IMR-90 (cell line): ENCODE data around the gene COL9A3. TPM values are rescaled to one million over a fixed set of nuclear protein-coding genes. Genes with fewer than 3 reads are reported as not detected.

Experiments used
- ATAC-seq: fragments of 200-7000 bp; cut with Tn5 transposase; 2 replicates; pipeline ENCODE4 v1.9.1; 2020; ENCODE audit warnings: low read depth, mild to moderate bottlenecking, moderate library complexity
- BruUV-seq: library from RNA; stranded (reverse); fragments of 400-500 nt; replicated peaks from 2 replicates; lab custom pipeline; 2021; lab: Mats Ljungman, UMichigan
- CTCF ChIA-PET: fragments of 300-600 bp; formaldehyde crosslinking; extraction: SDS; loops from one replicate; lab custom pipeline; 2021; ENCODE audit warnings: antibody characterized with exemption; lab: Yijun Ruan, JAX
- POLR2A ChIA-PET: fragments of 300-600 bp; sonication (Branson Sonifier 250); formaldehyde crosslinking; loops from one replicate; lab custom pipeline; 2022; ENCODE audit warnings: antibody characterized with exemption; ENCODE audit not compliant: unreplicated experiment; lab: Charles Lee
- DNase-seq: peaks from one replicate; pipeline ENCODE4 v3.0.0; 2013
- H2AFZ ChIP-seq: replicated peaks from 2 replicates; pipeline ENCODE3; 2013; ENCODE audit warnings: low read length, mild to moderate bottlenecking; ENCODE audit not compliant: poor library complexity
- H2AK5ac ChIP-seq: 2 replicates; pipeline ENCODE4 v1.6.1; 2013; ENCODE audit warnings: low read depth, low read length, inconsistent platforms
- H2AK9ac ChIP-seq: replicated peaks from 2 replicates; pipeline ENCODE3; 2013; ENCODE audit warnings: mild to moderate bottlenecking, low read depth, low read length, moderate library complexity; ENCODE audit not compliant: poor library complexity
- H2BK120ac ChIP-seq: 2 replicates; pipeline ENCODE4 v1.6.1; 2013; ENCODE audit warnings: low read depth, low read length, inconsistent platforms
- H2BK15ac ChIP-seq: 3 replicates; pipeline ENCODE4 v1.6.1; 2013; ENCODE audit warnings: low read depth, low read length, inconsistent platforms
- H2BK20ac ChIP-seq: 2 replicates; pipeline ENCODE4 v1.6.1; 2013; ENCODE audit warnings: low read depth, mild to moderate bottlenecking, inconsistent platforms, low read length, moderate library complexity
- H2BK5ac ChIP-seq: 2 replicates; pipeline ENCODE4 v1.6.1; 2013; ENCODE audit warnings: mild to moderate bottlenecking, low read depth, low read length, inconsistent platforms; ENCODE audit not compliant: poor library complexity, severe bottlenecking
- H3K14ac ChIP-seq: replicated peaks from 2 replicates; pipeline ENCODE4 v1.6.1; 2013; ENCODE audit warnings: low read depth, low read length, inconsistent platforms
- H3K18ac ChIP-seq: 2 replicates; pipeline ENCODE4 v1.6.1; 2013; ENCODE audit warnings: low read depth, low read length, control low read depth
- H3K23ac ChIP-seq: 2 replicates; pipeline ENCODE4 v1.6.1; 2013; ENCODE audit warnings: low read depth, low read length, inconsistent platforms
- H3K27ac ChIP-seq: 2 replicates; pipeline ENCODE4 v1.5.1; 2013; ENCODE audit warnings: mild to moderate bottlenecking, control low read depth, low read length; ENCODE audit not compliant: insufficient read depth
- H3K27me3 ChIP-seq: 2 replicates; pipeline ENCODE4 v1.6.1; 2013; ENCODE audit warnings: low read length; ENCODE audit not compliant: control insufficient read depth, insufficient read depth
- H3K36me3 ChIP-seq: 2 replicates; pipeline ENCODE4 v1.6.1; 2013; ENCODE audit warnings: low read length, mixed read lengths; ENCODE audit not compliant: control insufficient read depth, insufficient read depth
- H3K4ac ChIP-seq: 2 replicates; pipeline ENCODE4 v1.6.1; 2013; ENCODE audit warnings: low read depth, low read length, inconsistent platforms
- H3K4me1 ChIP-seq: 2 replicates; pipeline ENCODE4 v1.6.1; 2013; ENCODE audit warnings: low read length, mixed read lengths; ENCODE audit not compliant: control insufficient read depth, insufficient read depth
- H3K4me2 ChIP-seq: 2 replicates; pipeline ENCODE4 v1.6.1; 2013; ENCODE audit warnings: low read depth, mild to moderate bottlenecking, control low read depth, low read length, moderate library complexity
- H3K4me3 ChIP-seq: 2 replicates; pipeline ENCODE4 v1.5.1; 2013; ENCODE audit warnings: low read depth, mild to moderate bottlenecking, control low read depth, low read length, moderate library complexity; ENCODE audit not compliant: insufficient read depth
- H3K56ac ChIP-seq: 2 replicates; pipeline ENCODE4 v1.6.1; 2013; ENCODE audit warnings: low read length, inconsistent platforms; ENCODE audit not compliant: insufficient read depth; ENCODE audit errors: extremely low read depth
- H3K79me1 ChIP-seq, 2 experiments: 2 replicates each; pipeline ENCODE4 v1.6.1; 2013; ENCODE audit warnings: low read length in 2 of 2, inconsistent platforms in 1 of 2, low read depth in 1 of 2
- H3K9ac ChIP-seq: 2 replicates; pipeline ENCODE4 v1.6.1; 2013; ENCODE audit warnings: low read depth, low read length, control low read depth
- H3K9me1 ChIP-seq: 2 replicates; pipeline ENCODE4 v1.6.1; 2013; ENCODE audit warnings: low read length, inconsistent platforms; ENCODE audit not compliant: insufficient read depth
- H3K9me3 ChIP-seq: 2 replicates; pipeline ENCODE4 v1.6.1; 2013; ENCODE audit warnings: low read length; ENCODE audit not compliant: control insufficient read depth, insufficient read depth
- H4K20me1 ChIP-seq: 2 replicates; pipeline ENCODE4 v1.6.1; 2013; ENCODE audit warnings: low read length, inconsistent platforms; ENCODE audit not compliant: insufficient read depth
- H4K5ac ChIP-seq: 2 replicates; pipeline ENCODE4 v1.6.1; 2013; ENCODE audit warnings: mild to moderate bottlenecking, low read depth, low read length, control low read depth
- H4K8ac ChIP-seq, 2 experiments: 2 replicates each; pipeline ENCODE4 v1.6.1; 2013; ENCODE audit warnings: low read depth in 2 of 2, low read length in 2 of 2, control low read depth in 1 of 2, inconsistent platforms in 1 of 2
- H4K91ac ChIP-seq: 2 replicates; pipeline ENCODE4 v1.6.1; 2013; ENCODE audit warnings: low read depth, low read length, inconsistent platforms; ENCODE audit not compliant: insufficient read depth
- BHLHE40 ChIP-seq: fragments of 150-350 bp; IDR thresholded peaks from 2 replicates; pipeline ENCODE4 v1.6.1; 2016; ENCODE audit warnings: mild to moderate bottlenecking, low read depth, low read length
- CEBPB ChIP-seq: IDR thresholded peaks from 2 replicates; pipeline ENCODE4 v1.6.1; 2012; ENCODE audit warnings: low read depth, low read length, improper control_type of control experiment
- CHD1 ChIP-seq: IDR thresholded peaks from 2 replicates; pipeline ENCODE4 v1.6.1; 2012; ENCODE audit warnings: low read depth, low read length, improper control_type of control experiment
- CTCF ChIP-seq: conservative IDR thresholded peaks from 2 replicates; pipeline ENCODE4 v1.5.1; 2012; ENCODE audit warnings: mild to moderate bottlenecking, low read depth, low read length, improper control_type of control experiment
- ELK1 ChIP-seq: fragments of 150-350 bp; IDR thresholded peaks from 2 replicates; pipeline ENCODE4 v1.6.1; 2016; ENCODE audit warnings: low read depth, mild to moderate bottlenecking, low read length, moderate library complexity, borderline replicate concordance
- FOS ChIP-seq: fragments of 150-350 bp; IDR thresholded peaks from 2 replicates; pipeline ENCODE4 v1.6.1; 2016; ENCODE audit warnings: low read depth, low read length
- MAFK ChIP-seq: IDR thresholded peaks from 2 replicates; pipeline ENCODE4 v1.6.1; 2012; ENCODE audit warnings: low read depth, low read length, improper control_type of control experiment
- MAZ ChIP-seq: IDR thresholded peaks from 2 replicates; pipeline ENCODE4 v1.6.1; 2012; ENCODE audit warnings: low read depth, mild to moderate bottlenecking, low read length, improper control_type of control experiment, moderate library complexity, borderline replicate concordance
- MXI1 ChIP-seq: IDR thresholded peaks from 2 replicates; pipeline ENCODE4 v1.6.1; 2012; ENCODE audit warnings: low read depth, mild to moderate bottlenecking, low read length, moderate library complexity, borderline replicate concordance
- NFE2L2 ChIP-seq: fragments of 150-350 bp; IDR thresholded peaks from 2 replicates; pipeline ENCODE4 v1.6.1; 2016; ENCODE audit warnings: low read depth, mild to moderate bottlenecking, low read length
- POLR2A ChIP-seq: IDR thresholded peaks from 2 replicates; pipeline ENCODE4 v1.6.1; 2012; ENCODE audit warnings: mild to moderate bottlenecking, low read depth, low read length
- RAD21 ChIP-seq: IDR thresholded peaks from 2 replicates; pipeline ENCODE4 v1.6.1; 2012; ENCODE audit warnings: low read length, improper control_type of control experiment
- RCOR1 ChIP-seq: IDR thresholded peaks from 2 replicates; pipeline ENCODE4 v1.6.1; 2012; ENCODE audit warnings: mild to moderate bottlenecking, low read length, improper control_type of control experiment; ENCODE audit not compliant: insufficient replicate concordance
- RFX5 ChIP-seq: IDR thresholded peaks from 2 replicates; pipeline ENCODE4 v1.8.0; 2012; ENCODE audit warnings: low read depth, mild to moderate bottlenecking, low read length, moderate library complexity
- SMC3 ChIP-seq: fragments of 150-350 bp; IDR thresholded peaks from 2 replicates; pipeline ENCODE4 v1.6.1; 2016; ENCODE audit warnings: low read depth, mild to moderate bottlenecking, antibody characterized with exemption, low read length, moderate library complexity
- USF2 ChIP-seq: fragments of 150-350 bp; IDR thresholded peaks from 2 replicates; pipeline ENCODE4 v1.6.1; 2017; ENCODE audit warnings: mild to moderate bottlenecking, antibody characterized with exemption, low read length, low read depth
- WGBS, 2 experiments: methylation state at CpG; one replicate each; pipeline versions ENCODE4 v1.1.5 to v1.1.7; 2013; ENCODE audit warnings: missing lambda C conversion rate in 2 of 2; ENCODE audit not compliant: insufficient read length in 1 of 2; ENCODE audit errors: extremely low coverage in 2 of 2; 5-methylcytosine and 5-hydroxymethylcytosine counted together
- dilution Hi-C: fragments of 300-500 bp; cut with HindIII; formaldehyde crosslinking; loops from one replicate; pipeline ENCODE4 v1.14.3; 2018; ENCODE audit warnings: low sequenced_read_pairs; ENCODE audit not compliant: unreplicated experiment
- in situ Hi-C: fragments of 300-500 bp; cut with MboI; formaldehyde crosslinking; loops from 3 replicates; pipeline ENCODE4 v1.14.3; 2019; ENCODE audit warnings: low sequenced_read_pairs, inconsistent platforms, mixed read lengths
- intact Hi-C: fragments of 100-400 bp; cut with micrococcal nuclease; formaldehyde crosslinking; loops from 2 replicates; pipeline ENCODE4 v1.10.0; 2022
- polyA plus RNA-seq, 3 experiments: library from polyadenylated mRNA; depleted of rRNA; stranded (reverse); fragments of >200 nt; gene quantifications; 2 replicates each; pipeline ENCODE4 v1.2.3, GENCODE V29; 2012; ENCODE audit warnings: low replicate concordance in 1 of 3
- total RNA-seq: library from RNA; depleted of rRNA; stranded (reverse); fragments of >200 nt; gene quantifications from 2 replicates; pipeline ENCODE4 v1.2.3, GENCODE V29; 2012

The COL9A3 gene
- total and polyA plus RNA-seq, 2 of the 4 experiments (the other 2 are of a cell fraction), result 0.36 to 1.4 TPM

- no peak for DNase-seq
- H4K5ac ChIP-seq, result no peak overlapping the region
- no peak overlapping the region for H3K4ac ChIP-seq
- H3K27me3 ChIP-seq, result no peaks in the 10 kb centered on the region
- peaks cover 19% of the 10 kb centered on the region for H4K20me1 ChIP-seq
- H3K9ac ChIP-seq, result no peak overlapping the region
- in situ Hi-C loops (no loop called here), intact Hi-C loops (loop anchor here (5.0 kb wide), 1 partner anchor 58 kb away; no protein-coding TSS in a partner anchor), dilution Hi-C loops (no loop called here)
- no peak overlapping the region for H3K14ac ChIP-seq
- no peak overlapping the region for H3K27ac ChIP-seq
- H2BK120ac ChIP-seq, result no peak overlapping the region
- no peaks in the 10 kb centered on the region for H3K9me3 ChIP-seq
- H4K8ac ChIP-seq, result no peak overlapping the region
- H3K23ac ChIP-seq, result no peak overlapping the region
- peaks cover 14 to 45% of the 10 kb centered on the region in 2 experiments for H3K79me1 ChIP-seq
- no peak overlapping the region for H2AK9ac ChIP-seq
- no peak overlapping the region for H3K56ac ChIP-seq
- H3K18ac ChIP-seq, result no peak overlapping the region
- H3K4me1 ChIP-seq, result 0 out of 2 replicates have a peak, but pooled peaks cover 3% of the 10 kb centered on the region
- H3K4me3 ChIP-seq, result no peak overlapping the region
- BruUV-seq, result no TSS peak
- no peak overlapping the region for H2BK20ac ChIP-seq
- peaks cover 10% of the 10 kb centered on the region; the same call in 1 of the 2 replicates for H3K36me3 ChIP-seq
- POLR2A ChIA-PET, result no interaction called here
- H2AK5ac ChIP-seq, result no peak overlapping the region
- no peak for ATAC-seq
- H2AFZ ChIP-seq, result no peak overlapping the region
- TF ChIP-seq CHD1 (no peak), BHLHE40 (no peak), USF2 (no peak), MAZ (no peak), POLR2A (no peak), RFX5 (no peak), CTCF (no peak), ELK1 (no peak), SMC3 (no peak), NFE2L2 (no peak), CEBPB (no peak), MAFK (no peak), FOS (no peak), MXI1 (no peak), RCOR1 (no peak), RAD21 (no peak)
- CTCF ChIA-PET, result interaction anchor here (0.9 kb wide), 1 partner anchor 11 kb away, joined by 3 read pairs; no protein-coding TSS in a partner anchor
- peak overlapping the region; percentile 88 for H3K4me2 ChIP-seq
- H4K91ac ChIP-seq, result no peak overlapping the region
- H3K9me1 ChIP-seq, result peaks cover 4% of the 10 kb centered on the region; the same call in 1 of the 2 replicates
- H2BK5ac ChIP-seq, result no peak overlapping the region
- H2BK15ac ChIP-seq, result no peak overlapping the region
- 92% methylated on average over 5 of the region's 12 CpGs; no CpG with 5 or more reads in 1 of the 2 experiments for WGBS, 2 experiments
Observed at GRCh38 chr20:62859721-62860120, 42.9 kb downstream of the COL9A3 start.
